GM18873 (cell line): ENCODE measurements around the gene BACH1.
"Not testable (repeated sequence)": the region's sequence is repeated elsewhere in the genome, so short reads cannot be mapped to it uniquely, and the experiment has no call there.

ENCODE experiments used
- ATAC-seq: cut with Tn5 transposase; IDR thresholded peaks from one replicate; pipeline ENCODE4 v1.9.1; 2021; ENCODE audit warnings: mild to moderate bottlenecking, moderate library complexity, moderate number of reproducible peaks; ENCODE audit not compliant: unreplicated experiment, low FRiP score

BACH1 gene

GRCh38 chr21:29338256-29338655 lies 39.5 kb downstream of the BACH1 start:
- ATAC-seq: no peak

- no peak for ATAC-seq
Observed at GRCh38 chr21:29340228-29340627, 41.5 kb downstream of the BACH1 start.

GRCh38 chr21:29342363-29342957 lies 43.7 kb downstream of the BACH1 start:
- ATAC-seq: no peak

- ATAC-seq: no peak
Observed at GRCh38 chr21:29343519-29343918, 44.8 kb downstream of the BACH1 start.

GRCh38 chr21:29346281-29346680 lies 47.6 kb downstream of the BACH1 start:
- no peak for ATAC-seq

GRCh38 chr21:29346771-29347170 lies 48.0 kb downstream of the BACH1 start:
- ATAC-seq: no peak

GRCh38 chr21:29347274-29347681 lies 48.6 kb downstream of the BACH1 start:
- ATAC-seq: no peak

GRCh38 chr21:29349702-29350101 lies 51.0 kb downstream of the BACH1 start:
- no peak for ATAC-seq

GRCh38 chr21:29350246-29350779 lies 51.6 kb downstream of the BACH1 start:
- ATAC-seq: no peak

- ATAC-seq: no peak
Observed at GRCh38 chr21:29351691-29352090, 53.0 kb downstream of the BACH1 start.

GRCh38 chr21:29355043-29355710 lies 56.5 kb downstream of the BACH1 start:
- ATAC-seq: not testable (repeated sequence)

GRCh38 chr21:29356291-29356690 lies 57.6 kb downstream of the BACH1 start:
- not testable (repeated sequence) for ATAC-seq

GRCh38 chr21:29356810-29357209 lies 58.1 kb downstream of the BACH1 start:
- not testable (repeated sequence) for ATAC-seq

- no peak for ATAC-seq
Observed at GRCh38 chr21:29359718-29360117, 61.0 kb downstream of the BACH1 start.

- ATAC-seq: no peak
Observed at GRCh38 chr21:29360799-29361765, 62.4 kb downstream of the BACH1 start.

GRCh38 chr21:29362758-29363157 lies 64.0 kb downstream of the BACH1 start:
- no peak for ATAC-seq

GRCh38 chr21:29365661-29366265 lies 67.0 kb downstream of the BACH1 start:
- no peak for ATAC-seq

- no peak for ATAC-seq
Observed at GRCh38 chr21:29366532-29366931, 67.8 kb downstream of the BACH1 start.

GRCh38 chr21:29367335-29367734 lies 68.6 kb downstream of the BACH1 start:
- ATAC-seq: no peak

- no peak for ATAC-seq
Observed at GRCh38 chr21:29368906-29369305, 70.2 kb downstream of the BACH1 start.
